ENCODE results near the gene TMCO2.

The TMCO2 gene

DNA sequence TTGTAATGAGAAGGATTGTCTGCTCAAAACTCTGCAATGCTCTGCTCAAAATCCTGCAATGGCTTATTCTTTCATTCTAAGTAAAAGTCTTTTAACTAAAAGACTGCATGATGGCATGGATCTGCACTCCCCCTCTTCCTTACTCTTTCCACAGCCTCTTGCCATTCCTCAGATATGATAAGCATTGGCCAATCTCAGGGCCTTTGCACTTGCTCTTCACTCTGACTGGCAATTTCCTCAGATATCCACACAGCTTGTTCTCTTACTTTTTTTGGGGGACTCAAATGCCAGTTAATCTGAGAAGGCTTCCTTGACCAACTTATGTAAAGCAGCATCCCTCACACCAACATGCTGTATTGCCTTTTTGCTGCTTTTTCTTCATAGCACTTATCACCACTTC lies 7.5 kb downstream of the TMCO2 start:
- Histone ChIP-seq H3F3A (ENCODE audit: control insufficient read depth, insufficient read depth) (peaks cover 3% of the 10 kb centered on the region), H3K4me1 (ENCODE audit: control insufficient read depth, low read length) (peaks cover 11% of the 10 kb centered on the region), H4K20me1 (ENCODE audit: control insufficient read depth, insufficient read depth, low read depth, low read length) (no peaks in the 10 kb centered on the region), H3K36me3 (ENCODE audit: control insufficient read depth, low read length) (peaks cover 14% of the 10 kb centered on the region), H3K27me3 (ENCODE audit: control insufficient read depth, low read length) (no peaks in the 10 kb centered on the region), H3K27ac (ENCODE audit: low read depth, low read length) (no peak overlapping the region), H3K4me2 (ENCODE audit: low read length) (no peak overlapping the region), H3K9me2 (replicated peaks; ENCODE audit: control insufficient read depth, low read length) (no peaks in the 10 kb centered on the region), H3K9me3 (ENCODE audit: control insufficient read depth, insufficient read depth, low read length) (no peaks in the 10 kb centered on the region), H3K4me3 (ENCODE audit: low read length) (no peak overlapping the region), H3K79me2 (ENCODE audit: control insufficient read depth, low read length) (peaks cover 47% of the 10 kb centered on the region)
- TF ChIP-seq, protein P1, sequence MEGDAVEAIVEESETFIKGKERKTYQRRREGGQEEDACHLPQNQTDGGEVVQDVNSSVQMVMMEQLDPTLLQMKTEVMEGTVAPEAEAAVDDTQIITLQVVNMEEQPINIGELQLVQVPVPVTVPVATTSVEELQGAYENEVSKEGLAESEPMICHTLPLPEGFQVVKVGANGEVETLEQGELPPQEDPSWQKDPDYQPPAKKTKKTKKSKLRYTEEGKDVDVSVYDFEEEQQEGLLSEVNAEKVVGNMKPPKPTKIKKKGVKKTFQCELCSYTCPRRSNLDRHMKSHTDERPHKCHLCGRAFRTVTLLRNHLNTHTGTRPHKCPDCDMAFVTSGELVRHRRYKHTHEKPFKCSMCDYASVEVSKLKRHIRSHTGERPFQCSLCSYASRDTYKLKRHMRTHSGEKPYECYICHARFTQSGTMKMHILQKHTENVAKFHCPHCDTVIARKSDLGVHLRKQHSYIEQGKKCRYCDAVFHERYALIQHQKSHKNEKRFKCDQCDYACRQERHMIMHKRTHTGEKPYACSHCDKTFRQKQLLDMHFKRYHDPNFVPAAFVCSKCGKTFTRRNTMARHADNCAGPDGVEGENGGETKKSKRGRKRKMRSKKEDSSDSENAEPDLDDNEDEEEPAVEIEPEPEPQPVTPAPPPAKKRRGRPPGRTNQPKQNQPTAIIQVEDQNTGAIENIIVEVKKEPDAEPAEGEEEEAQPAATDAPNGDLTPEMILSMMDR (IDR thresholded peaks at IDR 0.05; ENCODE audit: low read depth, low read length, poor library complexity, severe bottlenecking) = no peak
- TF ChIP-seq EZH2phosphoT487 (IDR thresholded peaks at IDR 0.05; ENCODE audit: borderline replicate concordance, low read length) = no peak

DNA sequence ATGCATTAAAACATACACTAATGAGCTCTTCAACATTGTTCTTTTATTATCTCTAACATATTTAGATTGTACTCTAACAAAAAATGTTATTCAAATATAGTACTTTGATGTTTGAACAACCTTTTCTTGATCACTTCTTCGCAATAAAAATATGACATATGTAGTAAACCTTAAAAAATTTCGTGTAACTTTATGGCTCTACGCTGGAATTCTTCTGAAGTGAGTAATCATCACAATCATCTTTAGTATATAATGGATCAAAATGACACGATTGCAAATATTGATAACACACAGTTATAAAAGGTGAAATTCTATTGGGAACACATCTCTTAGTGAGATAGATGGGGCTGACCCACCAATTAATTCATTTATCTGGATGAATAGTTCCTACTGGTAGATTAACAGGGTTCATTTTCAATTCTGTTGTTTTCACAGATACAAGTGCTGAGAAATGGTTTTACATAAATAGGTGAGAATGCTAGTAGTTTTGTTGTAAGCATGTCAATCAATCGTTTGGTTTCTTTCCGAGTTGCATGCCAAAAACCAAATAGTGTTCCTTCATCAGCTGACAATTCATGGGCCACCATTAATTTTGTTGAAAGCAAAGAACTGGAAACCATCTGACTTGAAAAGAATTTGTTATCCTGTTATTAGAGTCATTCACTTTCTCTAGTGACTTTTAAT lies 8.8 kb downstream of the TMCO2 start:
- Histone ChIP-seq H3K4me1 (ENCODE audit: control insufficient read depth, low read length) (peaks cover 11% of the 10 kb centered on the region), H3K27ac (ENCODE audit: low read depth, low read length) (peak overlapping the region; percentile 90), H3K9me2 (replicated peaks; ENCODE audit: control insufficient read depth, low read length) (no peaks in the 10 kb centered on the region), H4K20me1 (ENCODE audit: control insufficient read depth, insufficient read depth, low read depth, low read length) (no peaks in the 10 kb centered on the region), H3K79me2 (ENCODE audit: control insufficient read depth, low read length) (peaks cover 59% of the 10 kb centered on the region), H3K9me3 (ENCODE audit: control insufficient read depth, insufficient read depth, low read length) (no peaks in the 10 kb centered on the region), H3F3A (ENCODE audit: control insufficient read depth, insufficient read depth) (peaks cover 3% of the 10 kb centered on the region), H3K27me3 (ENCODE audit: control insufficient read depth, low read length) (no peaks in the 10 kb centered on the region), H3K36me3 (ENCODE audit: control insufficient read depth, low read length) (peaks cover 27% of the 10 kb centered on the region), H3K4me2 (ENCODE audit: low read length) (peak overlapping the region; percentile 77), H3K4me3 (ENCODE audit: low read length) (peak overlapping the region; percentile 99)
- TF ChIP-seq, protein P1 (IDR thresholded peaks at IDR 0.05; ENCODE audit: low read depth, low read length, poor library complexity, severe bottlenecking) = no peak
- no peak for TF ChIP-seq EZH2phosphoT487 (IDR thresholded peaks at IDR 0.05; ENCODE audit: borderline replicate concordance, low read length)

DNA sequence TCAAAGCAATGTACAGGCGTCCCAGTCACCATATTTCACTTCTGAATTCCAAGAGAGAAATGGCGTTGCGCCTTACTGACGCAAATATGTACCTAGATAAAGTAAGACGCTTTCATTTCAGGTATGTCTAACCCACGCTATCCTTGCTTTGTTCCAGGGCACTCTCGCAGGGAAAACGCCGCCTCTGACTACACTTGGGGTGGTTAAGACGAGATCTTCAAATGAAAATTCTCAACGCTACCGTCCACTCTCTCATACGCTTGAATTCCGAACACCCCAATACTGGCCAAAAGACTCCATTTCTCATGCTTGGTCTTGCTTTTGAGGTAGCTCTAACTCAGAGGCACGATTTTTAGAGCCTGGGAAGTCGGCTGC lies 9.6 kb downstream of the TMCO2 start:
- H3K4me1 ChIP-seq (ENCODE audit: control insufficient read depth, low read length) = peaks cover 11% of the 10 kb centered on the region
- TF ChIP-seq, protein P1 (IDR thresholded peaks at IDR 0.05; ENCODE audit: low read depth, low read length, poor library complexity, severe bottlenecking) = no peak
- no peak for TF ChIP-seq EZH2phosphoT487 (IDR thresholded peaks at IDR 0.05; ENCODE audit: borderline replicate concordance, low read length)
- H4K20me1 ChIP-seq (ENCODE audit: control insufficient read depth, insufficient read depth, low read depth, low read length) = no peaks in the 10 kb centered on the region
- peak overlapping the region; percentile 77 for H3K4me2 ChIP-seq (ENCODE audit: low read length)
- H3K79me2 ChIP-seq (ENCODE audit: control insufficient read depth, low read length) = peaks cover 62% of the 10 kb centered on the region
- peak overlapping the region; percentile 99 for H3K4me3 ChIP-seq (ENCODE audit: low read length)
- H3K9me3 ChIP-seq (ENCODE audit: control insufficient read depth, insufficient read depth, low read length) = no peaks in the 10 kb centered on the region
- H3K9me2 ChIP-seq (replicated peaks; ENCODE audit: control insufficient read depth, low read length) = no peaks in the 10 kb centered on the region
- H3K27ac ChIP-seq (ENCODE audit: low read depth, low read length) = peak overlapping the region; percentile 90
- peaks cover 34% of the 10 kb centered on the region for H3K36me3 ChIP-seq (ENCODE audit: control insufficient read depth, low read length)
- H3K27me3 ChIP-seq (ENCODE audit: control insufficient read depth, low read length) = no peaks in the 10 kb centered on the region
- H3F3A ChIP-seq (ENCODE audit: control insufficient read depth, insufficient read depth) = peaks cover 3% of the 10 kb centered on the region
